ENCODE results near the gene OSBPL6.
A peak's percentile ranks its signal among the peaks of the same experiment; 100 is the strongest.

Gene OSBPL6

GRCh38 chr2:178414266-178415247, 220.2 kb downstream of the OSBPL6 start (continued):
- TF ChIP-seq ZNF391 (tag by site-specific recombination; IDR thresholded peaks at IDR 0.05; ENCODE audit: borderline replicate concordance, low read depth) (peak; percentile 77; the same call in 1 of the 2 replicates), ZNF558 (tag by site-specific recombination; IDR thresholded peaks at IDR 0.05) (peak; percentile 91), ZNF350 (tag by site-specific recombination; IDR thresholded peaks at IDR 0.05) (no peak), WT1 (tag by site-specific recombination; IDR thresholded peaks at IDR 0.05) (peak; percentile 62), ZSCAN5A (tag by site-specific recombination; IDR thresholded peaks at IDR 0.05) (no peak), SP3 (tag by site-specific recombination; IDR thresholded peaks at IDR 0.05) (peak; percentile 38; the same call in 1 of the 2 replicates), ZNF76 (tag by site-specific recombination; IDR thresholded peaks at IDR 0.05; ENCODE audit: borderline replicate concordance, low read depth) (peak; percentile 65; the same call in 1 of the 2 replicates), ZNF335 (tag by site-specific recombination; conservative IDR thresholded peaks at IDR 0.05) (peak; percentile 28), ZNF658 (tag by site-specific recombination; IDR thresholded peaks at IDR 0.05) (no peak), KLF10 (tag by site-specific recombination; IDR thresholded peaks at IDR 0.05) (peak; percentile 59), ZNF555 (tag by site-specific recombination; conservative IDR thresholded peaks at IDR 0.05) (no peak), BCL11A (tag by site-specific recombination; IDR thresholded peaks at IDR 0.05; ENCODE audit: low read depth) (peak; percentile 97), ZNF585B (tag by site-specific recombination; IDR thresholded peaks at IDR 0.05) (no peak), ZNF596 (tag by site-specific recombination; IDR thresholded peaks at IDR 0.05) (no peak; the same call in 1 of the 2 replicates), REPIN1 (tag by site-specific recombination; IDR thresholded peaks at IDR 0.05; ENCODE audit: low read depth) (no peak), ZBTB21 (tag by site-specific recombination; IDR thresholded peaks at IDR 0.05) (peak; percentile 94), ZNF114 (tag by site-specific recombination; IDR thresholded peaks at IDR 0.05) (no peak), BCL11B (tag by site-specific recombination; IDR thresholded peaks at IDR 0.05; ENCODE audit: low read depth) (peak; percentile 80), GLIS1 (tag by site-specific recombination; IDR thresholded peaks at IDR 0.05) (peak; percentile 90)
- TF ChIP-seq, protein P1, sequence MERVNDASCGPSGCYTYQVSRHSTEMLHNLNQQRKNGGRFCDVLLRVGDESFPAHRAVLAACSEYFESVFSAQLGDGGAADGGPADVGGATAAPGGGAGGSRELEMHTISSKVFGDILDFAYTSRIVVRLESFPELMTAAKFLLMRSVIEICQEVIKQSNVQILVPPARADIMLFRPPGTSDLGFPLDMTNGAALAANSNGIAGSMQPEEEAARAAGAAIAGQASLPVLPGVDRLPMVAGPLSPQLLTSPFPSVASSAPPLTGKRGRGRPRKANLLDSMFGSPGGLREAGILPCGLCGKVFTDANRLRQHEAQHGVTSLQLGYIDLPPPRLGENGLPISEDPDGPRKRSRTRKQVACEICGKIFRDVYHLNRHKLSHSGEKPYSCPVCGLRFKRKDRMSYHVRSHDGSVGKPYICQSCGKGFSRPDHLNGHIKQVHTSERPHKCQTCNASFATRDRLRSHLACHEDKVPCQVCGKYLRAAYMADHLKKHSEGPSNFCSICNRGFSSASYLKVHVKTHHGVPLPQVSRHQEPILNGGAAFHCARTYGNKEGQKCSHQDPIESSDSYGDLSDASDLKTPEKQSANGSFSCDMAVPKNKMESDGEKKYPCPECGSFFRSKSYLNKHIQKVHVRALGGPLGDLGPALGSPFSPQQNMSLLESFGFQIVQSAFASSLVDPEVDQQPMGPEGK (tag by site-specific recombination; IDR thresholded peaks at IDR 0.05): peak; percentile 70
- TF ChIP-seq, protein P2, sequence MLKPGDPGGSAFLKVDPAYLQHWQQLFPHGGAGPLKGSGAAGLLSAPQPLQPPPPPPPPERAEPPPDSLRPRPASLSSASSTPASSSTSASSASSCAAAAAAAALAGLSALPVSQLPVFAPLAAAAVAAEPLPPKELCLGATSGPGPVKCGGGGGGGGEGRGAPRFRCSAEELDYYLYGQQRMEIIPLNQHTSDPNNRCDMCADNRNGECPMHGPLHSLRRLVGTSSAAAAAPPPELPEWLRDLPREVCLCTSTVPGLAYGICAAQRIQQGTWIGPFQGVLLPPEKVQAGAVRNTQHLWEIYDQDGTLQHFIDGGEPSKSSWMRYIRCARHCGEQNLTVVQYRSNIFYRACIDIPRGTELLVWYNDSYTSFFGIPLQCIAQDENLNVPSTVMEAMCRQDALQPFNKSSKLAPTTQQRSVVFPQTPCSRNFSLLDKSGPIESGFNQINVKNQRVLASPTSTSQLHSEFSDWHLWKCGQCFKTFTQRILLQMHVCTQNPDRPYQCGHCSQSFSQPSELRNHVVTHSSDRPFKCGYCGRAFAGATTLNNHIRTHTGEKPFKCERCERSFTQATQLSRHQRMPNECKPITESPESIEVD (tag by site-specific recombination; IDR thresholded peaks at IDR 0.05): peak; percentile 71
- TF ChIP-seq, protein P3, sequence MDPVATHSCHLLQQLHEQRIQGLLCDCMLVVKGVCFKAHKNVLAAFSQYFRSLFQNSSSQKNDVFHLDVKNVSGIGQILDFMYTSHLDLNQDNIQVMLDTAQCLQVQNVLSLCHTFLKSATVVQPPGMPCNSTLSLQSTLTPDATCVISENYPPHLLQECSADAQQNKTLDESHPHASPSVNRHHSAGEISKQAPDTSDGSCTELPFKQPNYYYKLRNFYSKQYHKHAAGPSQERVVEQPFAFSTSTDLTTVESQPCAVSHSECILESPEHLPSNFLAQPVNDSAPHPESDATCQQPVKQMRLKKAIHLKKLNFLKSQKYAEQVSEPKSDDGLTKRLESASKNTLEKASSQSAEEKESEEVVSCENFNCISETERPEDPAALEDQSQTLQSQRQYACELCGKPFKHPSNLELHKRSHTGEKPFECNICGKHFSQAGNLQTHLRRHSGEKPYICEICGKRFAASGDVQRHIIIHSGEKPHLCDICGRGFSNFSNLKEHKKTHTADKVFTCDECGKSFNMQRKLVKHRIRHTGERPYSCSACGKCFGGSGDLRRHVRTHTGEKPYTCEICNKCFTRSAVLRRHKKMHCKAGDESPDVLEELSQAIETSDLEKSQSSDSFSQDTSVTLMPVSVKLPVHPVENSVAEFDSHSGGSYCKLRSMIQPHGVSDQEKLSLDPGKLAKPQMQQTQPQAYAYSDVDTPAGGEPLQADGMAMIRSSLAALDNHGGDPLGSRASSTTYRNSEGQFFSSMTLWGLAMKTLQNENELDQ (tag by site-specific recombination; IDR thresholded peaks at IDR 0.05; ENCODE audit: low read depth): no peak
- TF ChIP-seq, protein P4, sequence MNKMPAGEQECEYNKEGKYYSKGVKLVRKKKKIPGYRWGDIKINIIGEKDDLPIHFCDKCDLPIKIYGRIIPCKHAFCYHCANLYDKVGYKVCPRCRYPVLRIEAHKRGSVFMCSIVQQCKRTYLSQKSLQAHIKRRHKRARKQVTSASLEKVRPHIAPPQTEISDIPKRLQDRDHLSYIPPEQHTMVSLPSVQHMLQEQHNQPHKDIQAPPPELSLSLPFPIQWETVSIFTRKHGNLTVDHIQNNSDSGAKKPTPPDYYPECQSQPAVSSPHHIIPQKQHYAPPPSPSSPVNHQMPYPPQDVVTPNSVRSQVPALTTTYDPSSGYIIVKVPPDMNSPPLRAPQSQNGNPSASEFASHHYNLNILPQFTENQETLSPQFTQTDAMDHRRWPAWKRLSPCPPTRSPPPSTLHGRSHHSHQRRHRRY (tag by site-specific recombination; IDR thresholded peaks at IDR 0.05): no peak
- TF ChIP-seq, protein P5, sequence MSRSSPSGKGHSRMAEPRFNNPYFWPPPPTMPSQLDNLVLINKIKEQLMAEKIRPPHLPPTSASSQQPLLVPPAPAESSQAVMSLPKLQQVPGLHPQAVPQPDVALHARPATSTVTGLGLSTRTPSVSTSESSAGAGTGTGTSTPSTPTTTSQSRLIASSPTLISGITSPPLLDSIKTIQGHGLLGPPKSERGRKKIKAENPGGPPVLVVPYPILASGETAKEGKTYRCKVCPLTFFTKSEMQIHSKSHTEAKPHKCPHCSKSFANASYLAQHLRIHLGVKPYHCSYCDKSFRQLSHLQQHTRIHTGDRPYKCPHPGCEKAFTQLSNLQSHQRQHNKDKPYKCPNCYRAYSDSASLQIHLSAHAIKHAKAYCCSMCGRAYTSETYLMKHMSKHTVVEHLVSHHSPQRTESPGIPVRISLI (tag by site-specific recombination; IDR thresholded peaks at IDR 0.05): no peak

Measured in HEK293 (cell line).